ENCODE results near the gene UBR4. TPM values are rescaled to one million over a fixed set of nuclear protein-coding genes. Genes with fewer than 3 reads are reported as not detected.

The UBR4 gene
- total RNA-seq, 1 experiment from 2014 or later = 201 TPM

GRCh38 chr1:19088717-19089442, 121.2 kb downstream of the UBR4 start:
- H3K9ac ChIP-seq (ENCODE audit: low read length) = no peak overlapping the region
- no peak overlapping the region for H3K4me3 ChIP-seq (ENCODE audit: low read length)
- no peak overlapping the region for H2AFZ ChIP-seq (ENCODE audit: low read length)
- H4K20me1 ChIP-seq (ENCODE audit: insufficient read depth, low read depth, low read length) = peaks cover 4% of the 10 kb centered on the region; the same call in 1 of the 2 replicates
- no peak for DNase-seq
- peaks cover 70% of the 10 kb centered on the region for H3K36me3 ChIP-seq (ENCODE audit: insufficient read depth, low read length)
- no peak overlapping the region for H3K27ac ChIP-seq (ENCODE audit: low read length)
- no peaks in the 10 kb centered on the region for H3K27me3 ChIP-seq (ENCODE audit: low read length)
- H3K9me2 ChIP-seq (replicated peaks; ENCODE audit: insufficient read depth, low read length) = no peaks in the 10 kb centered on the region
- H3K4me1 ChIP-seq (ENCODE audit: low read length) = no peaks in the 10 kb centered on the region
- H3K4me2 ChIP-seq (ENCODE audit: low read depth, low read length, poor library complexity, severe bottlenecking) = no peak overlapping the region
- H3K9me3 ChIP-seq (ENCODE audit: low read length) = no peaks in the 10 kb centered on the region
- H3K79me2 ChIP-seq (ENCODE audit: low read length) = no peaks in the 10 kb centered on the region

- H2AFZ ChIP-seq (ENCODE audit: low read length) = no peak overlapping the region
- no peak for DNase-seq
- H3K9ac ChIP-seq (ENCODE audit: low read length) = no peak overlapping the region
- H3K4me2 ChIP-seq (ENCODE audit: low read depth, low read length, poor library complexity, severe bottlenecking) = no peak overlapping the region
- H4K20me1 ChIP-seq (ENCODE audit: insufficient read depth, low read depth, low read length) = peaks cover 4% of the 10 kb centered on the region; the same call in 1 of the 2 replicates
- H3K79me2 ChIP-seq (ENCODE audit: low read length) = no peaks in the 10 kb centered on the region
- no peaks in the 10 kb centered on the region for H3K4me1 ChIP-seq (ENCODE audit: low read length)
- H3K27ac ChIP-seq (ENCODE audit: low read length) = no peak overlapping the region
- H3K4me3 ChIP-seq (ENCODE audit: low read length) = no peak overlapping the region
- no peaks in the 10 kb centered on the region for H3K9me2 ChIP-seq (replicated peaks; ENCODE audit: insufficient read depth, low read length)
- H3K36me3 ChIP-seq (ENCODE audit: insufficient read depth, low read length) = peaks cover 67% of the 10 kb centered on the region
- no peaks in the 10 kb centered on the region for H3K9me3 ChIP-seq (ENCODE audit: low read length)
- H3K27me3 ChIP-seq (ENCODE audit: low read length) = no peaks in the 10 kb centered on the region
Observed at GRCh38 chr1:19087737-19088594, 122.1 kb downstream of the UBR4 start.

- no peak overlapping the region for H3K27ac ChIP-seq (ENCODE audit: low read length)
Observed at GRCh38 chr1:19087017-19087736, 122.9 kb downstream of the UBR4 start.

GRCh38 chr1:19086176-19086875, 123.7 kb downstream of the UBR4 start:
- Histone ChIP-seq H3K9ac (ENCODE audit: low read length) (no peak overlapping the region), H3K36me3 (ENCODE audit: insufficient read depth, low read length) (peaks cover 60% of the 10 kb centered on the region), H3K79me2 (ENCODE audit: low read length) (no peaks in the 10 kb centered on the region), H3K4me2 (ENCODE audit: low read depth, low read length, poor library complexity, severe bottlenecking) (no peak overlapping the region), H3K27me3 (ENCODE audit: low read length) (no peaks in the 10 kb centered on the region), H3K4me3 (ENCODE audit: low read length) (no peak overlapping the region), H3K4me1 (ENCODE audit: low read length) (no peaks in the 10 kb centered on the region), H2AFZ (ENCODE audit: low read length) (no peak overlapping the region), H4K20me1 (ENCODE audit: insufficient read depth, low read depth, low read length) (peaks cover 4% of the 10 kb centered on the region; the same call in 1 of the 2 replicates), H3K27ac (ENCODE audit: low read length) (no peak overlapping the region), H3K9me2 (replicated peaks; ENCODE audit: insufficient read depth, low read length) (no peaks in the 10 kb centered on the region), H3K9me3 (ENCODE audit: low read length) (no peaks in the 10 kb centered on the region)
- no peak for DNase-seq

More at GRCh38 chr1:19087017-19087736, 122.9 kb downstream of the UBR4 start:
- H3K4me1 ChIP-seq (ENCODE audit: low read length) = no peaks in the 10 kb centered on the region
- no peak for DNase-seq
- H3K9me2 ChIP-seq (replicated peaks; ENCODE audit: insufficient read depth, low read length) = no peaks in the 10 kb centered on the region
- H3K9ac ChIP-seq (ENCODE audit: low read length) = no peak overlapping the region
- no peaks in the 10 kb centered on the region for H3K79me2 ChIP-seq (ENCODE audit: low read length)
- no peak overlapping the region for H2AFZ ChIP-seq (ENCODE audit: low read length)
- no peaks in the 10 kb centered on the region for H3K9me3 ChIP-seq (ENCODE audit: low read length)
- peaks cover 62% of the 10 kb centered on the region for H3K36me3 ChIP-seq (ENCODE audit: insufficient read depth, low read length)
- peaks cover 4% of the 10 kb centered on the region; the same call in 1 of the 2 replicates for H4K20me1 ChIP-seq (ENCODE audit: insufficient read depth, low read depth, low read length)
- H3K4me3 ChIP-seq (ENCODE audit: low read length) = no peak overlapping the region
- no peak overlapping the region for H3K4me2 ChIP-seq (ENCODE audit: low read depth, low read length, poor library complexity, severe bottlenecking)
- no peaks in the 10 kb centered on the region for H3K27me3 ChIP-seq (ENCODE audit: low read length)

DNA sequence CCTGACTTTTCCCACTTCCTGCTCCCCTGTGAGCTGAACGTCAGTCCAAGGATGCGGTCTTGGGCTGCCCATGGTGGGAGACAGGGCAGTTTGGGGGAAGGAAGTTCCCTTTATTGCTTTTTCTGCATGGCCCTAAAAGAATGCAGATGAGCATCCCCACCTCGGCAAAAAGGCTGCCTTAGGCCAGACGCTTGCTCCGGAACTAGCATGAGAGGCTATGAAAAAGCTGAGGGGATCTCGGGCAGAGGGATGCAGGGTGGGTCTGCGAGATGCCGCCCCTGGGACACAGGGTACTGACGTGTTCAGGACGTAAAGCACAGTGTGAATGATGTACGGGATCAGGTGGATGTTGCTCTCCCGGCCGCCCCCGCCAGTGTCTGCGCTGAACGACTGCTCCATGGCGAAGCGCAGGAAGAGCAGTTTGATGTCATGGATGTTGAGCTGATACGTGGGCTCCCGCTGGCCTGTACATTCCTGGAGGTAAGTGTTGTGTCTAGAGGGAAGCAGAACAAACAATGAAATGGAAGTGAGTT, 125.8 kb downstream of the UBR4 start:
- no peak overlapping the region for H3K4me2 ChIP-seq (ENCODE audit: low read depth, low read length, poor library complexity, severe bottlenecking)
- H3K36me3 ChIP-seq (ENCODE audit: insufficient read depth, low read length) = peaks cover 57% of the 10 kb centered on the region
- H3K4me3 ChIP-seq (ENCODE audit: low read length) = no peak overlapping the region
- DNase-seq = no peak
- no peaks in the 10 kb centered on the region for H3K9me3 ChIP-seq (ENCODE audit: low read length)
- H4K20me1 ChIP-seq (ENCODE audit: insufficient read depth, low read depth, low read length) = peaks cover 3% of the 10 kb centered on the region; the same call in 1 of the 2 replicates
- no peaks in the 10 kb centered on the region for H3K9me2 ChIP-seq (replicated peaks; ENCODE audit: insufficient read depth, low read length)
- no peaks in the 10 kb centered on the region for H3K27me3 ChIP-seq (ENCODE audit: low read length)
- no peaks in the 10 kb centered on the region for H3K79me2 ChIP-seq (ENCODE audit: low read length)
- H3K9ac ChIP-seq (ENCODE audit: low read length) = no peak overlapping the region
- H3K4me1 ChIP-seq (ENCODE audit: low read length) = no peaks in the 10 kb centered on the region
- H3K27ac ChIP-seq (ENCODE audit: low read length) = no peak overlapping the region
- H2AFZ ChIP-seq (ENCODE audit: low read length) = no peak overlapping the region

- Histone ChIP-seq H3K9me2 (replicated peaks; ENCODE audit: insufficient read depth, low read length) (no peaks in the 10 kb centered on the region), H3K27me3 (ENCODE audit: low read length) (no peaks in the 10 kb centered on the region), H3K4me1 (ENCODE audit: low read length) (no peaks in the 10 kb centered on the region), H3K4me2 (ENCODE audit: low read depth, low read length, poor library complexity, severe bottlenecking) (no peak overlapping the region), H3K9ac (ENCODE audit: low read length) (no peak overlapping the region), H3K79me2 (ENCODE audit: low read length) (no peaks in the 10 kb centered on the region), H4K20me1 (ENCODE audit: insufficient read depth, low read depth, low read length) (no peaks in the 10 kb centered on the region), H3K27ac (ENCODE audit: low read length) (no peak overlapping the region), H3K9me3 (ENCODE audit: low read length) (no peaks in the 10 kb centered on the region), H2AFZ (ENCODE audit: low read length) (no peak overlapping the region), H3K4me3 (ENCODE audit: low read length) (no peak overlapping the region), H3K36me3 (ENCODE audit: insufficient read depth, low read length) (peaks cover 54% of the 10 kb centered on the region)
- DNase-seq = no peak
Observed at GRCh38 chr1:19083081-19083480, 127.0 kb downstream of the UBR4 start.

DNA sequence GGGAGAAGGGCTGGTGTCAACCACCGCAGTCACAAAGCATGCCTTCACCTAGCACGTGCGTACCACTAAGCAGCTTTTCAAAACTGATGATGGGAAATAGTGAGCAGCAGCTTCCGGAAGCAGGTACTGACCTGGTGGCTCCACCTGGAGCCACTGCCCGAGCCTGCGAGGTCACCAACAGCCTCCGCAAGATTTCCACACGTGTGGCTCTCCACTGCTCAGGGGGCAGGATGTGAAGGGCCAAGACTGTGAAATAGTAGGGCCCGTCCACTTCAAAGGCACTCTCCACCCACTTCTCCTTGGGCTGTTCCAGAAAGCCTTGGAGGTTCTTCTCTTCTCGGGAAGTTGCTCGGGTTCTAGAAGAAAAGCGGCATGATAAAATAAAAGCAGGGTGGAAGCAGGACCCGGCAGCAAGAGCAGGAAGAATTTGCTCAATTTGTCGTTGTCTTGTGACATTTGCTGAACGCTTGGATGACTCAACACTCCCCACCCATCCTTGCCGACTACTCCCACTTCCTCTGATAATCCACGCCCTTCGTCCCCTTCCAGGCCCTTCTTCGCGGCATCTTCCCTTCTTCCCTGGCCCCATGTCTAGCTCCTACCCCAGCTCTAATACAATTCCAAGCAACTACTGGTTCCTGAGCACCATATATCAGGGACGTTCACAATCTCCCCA, 128.7 kb downstream of the UBR4 start:
- no peaks in the 10 kb centered on the region for H3K9me2 ChIP-seq (replicated peaks; ENCODE audit: insufficient read depth, low read length)
- H2AFZ ChIP-seq (ENCODE audit: low read length) = no peak overlapping the region
- H3K9ac ChIP-seq (ENCODE audit: low read length) = no peak overlapping the region
- no peaks in the 10 kb centered on the region for H3K79me2 ChIP-seq (ENCODE audit: low read length)
- H3K27ac ChIP-seq (ENCODE audit: low read length) = no peak overlapping the region
- no peaks in the 10 kb centered on the region for H3K27me3 ChIP-seq (ENCODE audit: low read length)
- no peaks in the 10 kb centered on the region for H3K9me3 ChIP-seq (ENCODE audit: low read length)
- no peak for DNase-seq
- H4K20me1 ChIP-seq (ENCODE audit: insufficient read depth, low read depth, low read length) = no peaks in the 10 kb centered on the region
- H3K36me3 ChIP-seq (ENCODE audit: insufficient read depth, low read length) = peaks cover 54% of the 10 kb centered on the region
- H3K4me2 ChIP-seq (ENCODE audit: low read depth, low read length, poor library complexity, severe bottlenecking) = no peak overlapping the region
- H3K4me3 ChIP-seq (ENCODE audit: low read length) = no peak overlapping the region
- H3K4me1 ChIP-seq (ENCODE audit: low read length) = no peaks in the 10 kb centered on the region
